GM21529 (cell line): ENCODE data around the gene PHF21B.

Source experiments
- ATAC-seq: cut with Tn5 transposase; IDR thresholded peaks from one replicate; pipeline ENCODE4 v1.9.1; 2021; ENCODE audit not compliant: unreplicated experiment

Gene PHF21B

DNA sequence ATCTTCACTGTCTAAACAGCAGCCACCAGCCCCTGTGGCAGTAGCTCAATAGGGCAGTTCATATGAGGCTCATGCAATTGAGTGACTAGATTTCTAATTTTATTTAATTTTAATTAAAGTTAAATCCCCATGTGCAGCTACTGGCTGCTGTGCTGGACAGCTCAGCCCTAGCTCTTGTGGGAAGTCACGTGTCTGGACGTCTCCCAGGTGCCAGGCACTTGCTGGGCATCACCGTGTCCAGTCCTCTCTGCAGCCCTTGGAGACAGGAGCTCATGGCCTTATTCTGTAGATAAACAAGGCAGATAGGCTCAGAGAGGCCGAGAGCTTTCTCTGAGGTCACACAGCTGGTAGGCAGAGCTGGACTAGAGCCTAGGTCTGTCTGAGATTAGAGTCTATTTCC lies 162.4 kb downstream of the PHF21B start:
- ATAC-seq, result no peak

- no peak for ATAC-seq
Measured at GRCh38 chr22:44846726-44847275, 163.0 kb downstream of the PHF21B start.

GRCh38 chr22:44845796-44846720 lies 163.7 kb downstream of the PHF21B start:
- no peak for ATAC-seq

DNA sequence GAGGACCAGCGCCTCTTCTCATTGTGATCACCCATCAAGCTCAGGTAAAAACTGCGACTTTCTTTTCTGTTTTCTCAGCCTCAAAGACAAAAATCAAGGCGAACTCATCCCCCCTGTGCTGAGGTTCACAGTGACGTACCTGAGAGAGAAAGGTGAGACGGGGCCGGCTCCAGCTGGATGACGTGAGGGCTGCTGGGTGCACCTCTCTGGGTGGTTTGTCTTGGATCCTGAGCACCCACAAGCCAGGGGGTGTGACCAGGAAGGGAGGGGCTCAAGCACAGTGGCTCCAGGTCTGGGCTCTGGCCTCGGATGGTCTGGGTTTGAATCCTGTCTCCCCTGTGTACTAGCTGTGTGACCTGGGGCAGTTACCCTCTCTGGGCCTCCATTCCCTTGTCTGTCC lies 164.6 kb downstream of the PHF21B start:
- ATAC-seq, result no peak

GRCh38 chr22:44842417-44842816 lies 167.4 kb downstream of the PHF21B start:
- ATAC-seq, result no peak

DNA sequence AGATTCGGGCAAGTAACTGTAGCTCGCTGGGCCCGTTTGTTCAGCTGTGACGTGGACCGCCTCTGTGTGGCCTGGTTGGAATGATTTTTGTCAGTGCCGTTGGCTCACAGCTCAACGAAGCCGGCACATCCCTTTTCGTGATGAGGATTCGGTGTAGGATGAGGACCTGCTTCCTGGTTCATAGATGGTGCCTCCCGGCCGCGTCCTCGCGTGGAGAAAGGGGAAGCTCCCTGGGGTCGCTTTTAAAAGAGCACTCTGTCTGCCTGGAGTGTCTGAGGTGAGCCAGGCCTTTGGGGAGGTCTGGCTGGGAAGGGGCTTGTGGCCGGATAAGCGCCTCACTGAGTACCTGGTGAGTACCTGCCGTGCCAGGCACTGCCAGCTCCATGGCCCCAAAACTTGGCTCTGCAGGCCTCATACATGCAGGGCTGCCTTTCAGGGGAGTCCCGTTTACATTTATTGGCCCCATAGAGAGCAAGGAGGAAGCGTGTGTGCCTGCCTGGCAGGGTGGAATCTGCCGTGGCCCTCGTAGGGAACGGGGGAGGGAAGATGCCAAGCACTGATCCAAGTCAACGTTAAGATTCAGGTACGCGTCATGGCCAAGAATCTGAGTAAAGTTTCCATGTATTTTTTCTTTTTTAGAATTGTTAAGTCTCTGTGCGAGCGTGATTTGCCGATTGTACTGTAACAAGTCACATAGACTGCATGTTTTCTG lies 169.0 kb downstream of the PHF21B start:
- ATAC-seq, result no peak

GRCh38 chr22:44839721-44840120 lies 170.1 kb downstream of the PHF21B start:
- ATAC-seq, result no peak

DNA sequence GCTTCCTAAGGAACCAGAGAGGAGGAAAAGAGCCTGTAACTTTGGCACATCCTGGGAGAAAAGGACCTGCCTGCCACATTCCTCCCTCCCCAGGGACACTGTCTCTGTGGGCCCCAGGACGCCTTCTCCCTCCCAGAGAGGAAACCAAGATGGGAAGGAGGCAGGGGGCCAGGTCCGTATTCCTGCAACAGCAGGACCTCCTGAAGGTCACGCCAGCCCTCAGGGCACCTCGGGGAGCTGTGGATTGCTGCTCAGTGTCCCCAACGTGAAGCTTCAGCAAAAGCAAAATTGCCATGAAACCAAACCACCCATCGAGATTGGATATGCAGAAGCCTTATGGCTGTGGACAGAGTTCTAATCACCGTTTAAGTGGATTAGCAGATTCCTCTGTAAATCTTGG lies 170.7 kb downstream of the PHF21B start:
- ATAC-seq, result no peak

GRCh38 chr22:44838316-44839016 lies 171.3 kb downstream of the PHF21B start:
- no peak for ATAC-seq

DNA sequence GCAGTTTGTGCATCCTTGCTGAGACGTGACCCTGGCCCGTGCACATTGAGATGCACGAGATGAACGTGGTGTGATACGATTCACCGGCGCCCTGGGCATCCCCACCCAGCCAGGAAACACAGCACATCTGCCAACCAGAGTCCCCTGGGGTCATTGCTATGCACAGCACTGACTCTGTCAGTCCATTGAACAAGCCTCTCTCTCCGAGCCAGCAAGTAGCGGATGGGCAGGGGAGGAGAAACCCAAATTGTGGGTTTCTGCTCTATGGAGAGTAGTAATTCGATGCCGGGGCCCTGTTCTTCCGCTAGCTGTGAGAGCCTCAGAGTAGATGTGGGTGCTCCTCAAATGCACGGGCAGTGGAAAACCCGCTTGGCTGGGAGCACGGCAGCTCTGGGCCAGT lies 172.3 kb downstream of the PHF21B start:
- ATAC-seq, result no peak

DNA sequence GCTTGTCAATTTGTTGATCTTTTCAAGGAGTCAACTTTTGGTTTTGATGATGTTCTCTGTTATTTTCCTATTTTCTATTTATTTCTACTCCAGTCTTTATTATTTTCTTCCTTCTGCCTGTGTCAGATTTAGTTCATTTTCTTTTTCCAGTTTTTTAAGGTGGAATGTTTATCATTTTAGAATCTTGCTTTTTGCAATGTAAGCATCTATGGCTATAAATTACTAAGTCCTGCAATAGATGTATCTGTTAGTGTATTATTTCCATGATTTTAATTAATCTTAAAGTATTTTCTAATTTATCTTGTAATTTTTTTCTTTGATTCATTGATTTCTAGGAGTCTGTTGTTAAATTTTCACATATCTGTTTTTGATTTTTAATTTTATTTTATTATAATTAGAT lies 175.7 kb downstream of the PHF21B start:
- ATAC-seq, result no peak

DNA sequence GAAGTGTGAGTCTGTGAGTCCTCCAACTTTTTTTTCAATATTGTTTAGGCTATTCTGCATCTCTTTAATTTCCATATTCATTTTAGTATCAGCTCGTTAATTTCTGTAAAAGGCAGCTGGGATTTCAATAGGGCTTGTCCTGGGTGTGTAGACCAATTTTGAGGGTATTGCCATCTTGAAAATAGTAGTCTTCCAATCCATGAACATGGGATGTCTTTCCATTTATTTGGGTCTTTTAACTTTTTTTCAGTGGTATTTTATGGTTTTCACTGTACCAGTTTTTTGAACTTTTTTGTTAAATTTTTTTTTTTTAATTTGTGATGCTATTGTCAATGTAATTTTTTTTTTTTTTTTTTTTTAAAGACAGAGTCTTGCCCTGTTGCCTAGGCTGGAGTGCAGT lies 177.9 kb downstream of the PHF21B start:
- no peak for ATAC-seq
